Measurements from ENCODE around the gene GTF2H4.

The GTF2H4 gene

DNA sequence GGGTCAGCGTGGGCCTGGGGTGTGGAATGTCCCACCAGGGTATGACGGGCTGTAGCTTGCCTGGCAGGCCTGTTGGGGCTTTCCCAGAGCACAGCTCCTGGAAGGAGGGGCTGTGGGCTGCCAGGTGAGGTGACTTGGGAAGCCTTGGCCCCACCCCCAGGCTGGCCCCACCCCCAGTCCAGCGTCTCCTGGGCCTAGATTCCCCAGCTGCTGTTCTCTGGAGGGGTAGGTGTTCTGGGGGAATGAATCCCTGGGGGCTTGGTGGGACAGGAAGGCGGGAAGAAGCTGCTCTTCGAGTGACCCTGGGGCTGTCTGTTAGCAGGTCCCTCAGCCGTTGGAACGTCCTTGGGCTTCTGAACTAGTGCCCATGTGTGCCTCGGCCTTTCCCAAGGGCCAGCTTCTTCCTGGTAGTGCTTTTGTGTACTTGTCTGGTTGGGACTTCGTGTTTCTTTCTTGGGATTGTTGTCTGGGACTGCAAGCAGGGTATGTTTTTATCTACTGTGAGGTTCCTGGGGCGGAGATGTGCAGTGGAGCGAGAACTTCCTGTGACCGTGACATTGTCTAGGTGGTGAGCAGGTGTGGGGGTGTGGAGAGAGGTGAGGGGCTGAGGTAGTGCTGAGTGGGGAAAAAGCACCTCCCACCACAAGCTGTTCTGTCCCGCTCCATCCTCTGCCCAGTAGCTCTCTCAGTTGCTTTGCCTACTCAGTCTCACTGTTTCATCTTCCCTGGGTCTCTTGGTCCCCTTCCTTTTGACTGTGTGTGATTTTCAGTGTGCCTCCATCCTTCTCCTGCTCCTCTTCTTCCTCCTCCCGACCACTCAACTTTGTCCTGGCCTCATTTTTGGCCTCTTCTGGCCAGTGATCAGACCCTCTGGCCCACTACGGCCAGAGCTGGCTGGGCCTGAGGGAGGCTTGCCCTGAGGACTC lies 25.0 kb upstream of the GTF2H4 start:
- no peak for DNase-seq

DNA sequence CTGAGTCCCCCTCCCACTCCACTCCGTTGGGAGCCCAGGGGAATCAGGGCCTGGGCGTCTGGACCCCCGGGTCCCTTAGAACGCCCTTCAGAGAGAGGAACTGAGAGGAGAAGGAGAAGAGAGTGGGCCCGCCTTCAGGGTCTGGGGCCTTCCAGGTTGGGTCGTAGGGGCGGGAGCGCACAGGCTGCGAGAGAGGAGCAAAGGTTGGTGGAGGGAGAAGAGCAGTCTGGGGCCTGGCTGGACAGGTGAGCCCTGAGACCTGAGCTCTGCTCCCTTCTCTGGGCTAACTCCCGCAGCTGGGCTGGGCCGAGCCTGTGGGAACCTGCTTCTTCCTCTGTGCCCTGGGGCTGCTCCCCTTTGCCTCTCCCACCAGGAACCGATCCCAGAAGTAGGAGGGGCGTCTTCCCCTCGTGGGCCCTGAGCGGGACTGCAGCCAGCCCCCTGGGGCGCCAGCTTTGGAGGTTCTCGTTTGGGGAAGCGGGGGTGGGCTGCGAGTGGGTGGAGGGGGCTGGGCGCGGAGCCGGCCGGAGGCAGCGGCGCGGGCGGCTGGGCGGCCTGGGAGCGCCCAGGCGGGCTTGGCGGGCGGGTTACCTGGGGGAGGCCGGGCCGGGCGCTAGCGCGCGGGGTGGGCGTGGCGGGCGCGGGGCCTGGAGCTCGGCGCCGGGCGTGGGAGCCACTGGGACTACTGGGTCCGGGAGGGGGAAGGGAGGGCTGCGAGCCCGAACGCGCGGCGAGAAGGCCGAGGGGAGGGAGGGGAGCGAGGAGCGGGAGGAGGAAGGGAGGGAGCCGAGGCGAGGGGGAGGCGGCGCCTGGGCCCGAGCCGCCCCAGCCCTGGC lies 24.1 kb upstream of the GTF2H4 start, which contains the start of gene DDR1:
DDR1 (plus strand) TSS at position 835 of the 836 bp plus-strand sequence. CDS start 4,211 bp downstream, outside the sequence.
- no peak for DNase-seq

GRCh38 chr6:30884521-30885480 lies 23.2 kb upstream of the GTF2H4 start:
- DNase-seq = no peak

- DNase-seq = no peak
Observed at GRCh38 chr6:30885481-30885998, 22.5 kb upstream of the GTF2H4 start.

GRCh38 chr6:30885999-30886896 lies 21.8 kb upstream of the GTF2H4 start:
- DNase-seq = no peak

- DNase-seq = no peak
Observed at GRCh38 chr6:30886897-30887255, 21.1 kb upstream of the GTF2H4 start.

DNA sequence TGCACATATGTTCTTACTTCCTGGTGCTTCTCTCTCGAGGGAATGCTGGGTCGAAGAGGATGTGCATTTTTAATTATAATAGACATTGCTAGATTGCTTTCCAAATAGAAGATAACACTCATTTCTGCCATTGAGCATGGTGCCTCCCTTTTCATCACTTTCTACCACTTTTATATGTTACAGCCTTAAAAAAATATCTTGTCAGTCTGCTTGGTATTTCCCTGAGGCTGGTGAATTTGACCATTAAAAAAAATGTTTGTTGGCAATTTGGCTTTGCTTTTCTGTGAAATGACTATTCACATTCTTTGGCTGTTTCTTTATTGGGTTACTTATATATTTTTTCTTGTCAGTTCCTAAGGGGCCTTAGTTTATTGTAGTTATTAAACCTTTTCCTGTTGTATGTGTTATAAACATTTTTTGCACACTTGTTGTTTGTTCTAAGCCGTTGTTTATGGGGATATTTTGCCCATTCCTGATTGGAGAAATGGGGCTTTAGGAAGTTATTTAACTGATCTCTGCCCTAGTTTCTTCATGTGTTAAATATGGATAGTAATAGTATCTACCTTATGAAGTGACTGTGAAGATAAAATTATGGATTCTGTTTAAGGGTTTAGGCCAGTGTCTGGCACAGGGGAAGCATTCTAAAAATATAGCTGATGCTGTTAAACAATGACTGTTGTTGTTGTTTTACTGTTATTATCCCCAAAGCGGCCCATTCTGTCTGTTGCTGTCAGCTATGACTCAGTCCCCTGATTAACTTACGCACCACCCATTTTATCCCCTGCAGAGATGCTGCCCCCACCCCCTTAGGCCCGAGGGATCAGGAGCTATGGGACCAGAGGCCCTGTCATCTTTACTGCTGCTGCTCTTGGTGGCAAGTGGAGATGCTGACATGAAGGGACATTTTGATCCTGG lies 19.8 kb upstream of the GTF2H4 start:
- no peak for DNase-seq

DNA sequence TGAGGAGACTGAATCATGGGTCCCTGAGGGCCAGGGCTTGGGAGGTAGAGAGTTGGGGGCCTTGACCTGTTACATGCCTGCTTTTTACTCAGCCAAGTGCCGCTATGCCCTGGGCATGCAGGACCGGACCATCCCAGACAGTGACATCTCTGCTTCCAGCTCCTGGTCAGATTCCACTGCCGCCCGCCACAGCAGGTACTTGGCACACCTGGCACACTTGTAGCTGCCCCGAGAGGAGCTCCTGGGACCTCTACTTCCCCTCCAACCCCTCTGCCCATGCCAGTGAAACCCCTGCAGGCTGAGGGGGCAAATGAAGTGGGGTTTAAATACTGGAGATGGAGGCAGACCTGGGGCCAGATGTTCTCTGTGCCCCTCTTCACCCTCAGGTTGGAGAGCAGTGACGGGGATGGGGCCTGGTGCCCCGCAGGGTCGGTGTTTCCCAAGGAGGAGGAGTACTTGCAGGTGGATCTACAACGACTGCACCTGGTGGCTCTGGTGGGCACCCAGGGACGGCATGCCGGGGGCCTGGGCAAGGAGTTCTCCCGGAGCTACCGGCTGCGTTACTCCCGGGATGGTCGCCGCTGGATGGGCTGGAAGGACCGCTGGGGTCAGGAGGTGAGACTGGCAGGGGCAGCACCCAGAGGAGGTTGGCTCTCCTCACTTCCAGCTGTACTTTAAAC lies 19.1 kb upstream of the GTF2H4 start:
- DNase-seq = no peak

DNA sequence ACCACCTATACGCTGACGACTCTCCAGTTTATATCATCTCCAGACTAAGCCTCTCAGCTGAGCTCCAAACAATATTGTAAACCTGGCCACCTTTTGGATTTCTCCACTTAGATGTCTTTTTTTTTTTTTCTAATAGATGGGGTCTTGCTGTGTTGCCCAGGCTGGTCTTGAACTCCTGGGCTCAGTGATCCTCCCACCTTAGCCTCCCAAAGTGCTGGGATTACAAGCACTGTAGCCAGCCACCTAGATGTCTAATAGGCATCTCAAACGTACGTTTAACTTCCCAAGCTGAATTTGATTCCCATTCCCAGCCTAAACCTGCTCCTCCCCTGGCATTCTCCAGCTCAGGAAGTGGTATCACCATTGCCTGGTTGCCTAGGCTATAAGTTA lies 18.5 kb upstream of the GTF2H4 start:
- no peak for DNase-seq

- DNase-seq = no peak
Observed at GRCh38 chr6:30889921-30890645, 17.9 kb upstream of the GTF2H4 start.

GRCh38 chr6:30890646-30891449 lies 17.2 kb upstream of the GTF2H4 start:
- DNase-seq = no peak

DNA sequence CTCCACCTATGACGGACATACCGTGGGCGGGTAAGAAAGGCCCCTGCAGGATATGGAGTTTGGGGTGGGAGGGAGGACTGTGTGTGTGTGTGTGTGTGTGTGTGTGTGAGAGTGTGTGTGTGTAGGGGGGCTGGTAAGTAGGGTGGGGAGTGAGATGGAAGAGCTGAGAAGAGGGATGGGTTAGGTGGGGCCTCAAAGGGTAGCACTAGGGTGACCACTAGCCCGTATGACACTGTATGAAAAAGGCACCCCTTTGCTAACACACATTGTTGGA lies 16.6 kb upstream of the GTF2H4 start:
- no peak for DNase-seq

DNA sequence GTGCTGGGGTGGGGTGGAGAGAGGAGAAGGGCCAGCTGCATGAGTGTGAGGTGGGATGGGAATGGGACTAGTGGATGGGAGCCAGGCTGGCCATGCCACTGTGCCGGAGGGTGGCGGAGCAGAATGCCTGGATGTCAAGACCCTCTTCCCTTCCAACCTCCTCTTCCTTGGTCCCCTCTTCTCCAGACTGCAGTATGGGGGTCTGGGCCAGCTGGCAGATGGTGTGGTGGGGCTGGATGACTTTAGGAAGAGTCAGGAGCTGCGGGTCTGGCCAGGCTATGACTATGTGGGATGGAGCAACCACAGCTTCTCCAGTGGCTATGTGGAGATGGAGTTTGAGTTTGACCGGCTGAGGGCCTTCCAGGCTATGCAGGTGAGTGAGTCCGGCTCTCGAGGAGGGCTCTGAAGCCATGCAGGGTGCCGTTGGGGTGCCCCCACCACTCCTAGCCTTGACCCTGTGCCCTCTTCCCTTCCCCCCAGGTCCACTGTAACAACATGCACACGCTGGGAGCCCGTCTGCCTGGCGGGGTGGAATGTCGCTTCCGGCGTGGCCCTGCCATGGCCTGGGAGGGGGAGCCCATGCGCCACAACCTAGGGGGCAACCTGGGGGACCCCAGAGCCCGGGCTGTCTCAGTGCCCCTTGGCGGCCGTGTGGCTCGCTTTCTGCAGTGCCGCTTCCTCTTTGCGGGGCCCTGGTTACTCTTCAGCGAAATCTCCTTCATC lies 16.0 kb upstream of the GTF2H4 start:
- no peak for DNase-seq

- no peak for DNase-seq
Observed at GRCh38 chr6:30893001-30893591, 14.9 kb upstream of the GTF2H4 start.

DNA sequence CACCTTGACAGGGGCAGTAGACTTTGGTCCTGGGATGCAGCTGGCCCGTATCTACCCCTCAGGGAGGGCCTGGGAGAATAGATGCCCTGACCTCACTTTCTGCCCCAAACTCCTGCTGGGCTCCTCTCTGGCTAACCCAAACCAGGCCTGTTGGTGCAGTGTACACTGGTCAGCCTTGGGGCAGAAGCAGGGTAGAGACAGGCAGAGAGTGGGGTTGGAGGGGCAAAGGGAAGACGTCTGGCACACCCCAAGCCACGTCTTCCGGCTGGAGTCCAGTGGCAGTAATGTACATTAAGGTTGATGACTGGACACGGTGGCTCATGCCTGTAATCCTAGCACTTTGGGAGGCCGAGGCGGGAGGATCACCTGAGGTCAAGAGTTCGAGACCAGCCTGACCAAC lies 14.3 kb upstream of the GTF2H4 start:
- no peak for DNase-seq

DNA sequence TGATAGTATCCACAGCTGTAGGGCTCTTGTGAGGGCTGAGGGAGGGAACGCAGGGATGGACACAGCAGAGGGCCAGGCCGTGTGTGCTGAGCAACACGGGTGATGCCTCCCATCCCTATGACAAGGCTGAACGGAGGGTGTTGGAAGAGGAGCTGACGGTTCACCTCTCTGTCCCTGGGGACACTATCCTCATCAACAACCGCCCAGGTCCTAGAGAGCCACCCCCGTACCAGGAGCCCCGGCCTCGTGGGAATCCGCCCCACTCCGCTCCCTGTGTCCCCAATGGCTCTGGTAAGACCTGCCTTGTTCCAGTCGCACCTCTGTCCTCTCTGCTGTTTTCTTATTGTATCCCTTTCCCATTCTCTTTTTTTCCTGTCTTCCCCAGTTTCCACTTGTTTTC lies 13.6 kb upstream of the GTF2H4 start:
- no peak for DNase-seq

DNA sequence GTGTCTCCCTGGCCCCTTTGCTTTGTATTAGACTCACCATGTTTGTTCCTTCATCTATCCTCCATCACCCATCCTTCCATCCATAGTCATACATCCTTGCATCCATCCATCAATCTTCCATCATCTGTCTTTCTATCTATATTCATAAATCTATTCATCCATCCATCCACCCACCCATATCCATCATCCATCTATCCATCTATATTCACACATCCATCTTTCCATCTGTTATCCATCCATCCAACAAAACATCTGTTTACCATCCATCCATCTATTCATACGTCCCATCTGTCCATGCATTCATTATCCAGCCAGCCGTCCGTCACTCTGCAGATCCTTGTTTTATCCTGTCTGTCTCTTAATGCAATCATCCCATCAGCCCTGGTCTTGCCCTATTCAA lies 13.1 kb upstream of the GTF2H4 start:
- DNase-seq = no peak
